H9 (cell line): ENCODE results near the gene TIGD6. TPM values are rescaled to one million over a fixed set of nuclear protein-coding genes. Genes with fewer than 3 reads are reported as not detected.
"Not testable (repeated sequence)": the region's sequence is repeated elsewhere in the genome, so short reads cannot be mapped to it uniquely, and the experiment has no call there.

ENCODE experiments used
- DNase-seq: peaks from one replicate; pipeline ENCODE4 v3.0.0-alpha.2; 2017
- H2AFZ ChIP-seq: one replicate; pipeline ENCODE4 v1.6.1; 2013; ENCODE audit warnings: mild to moderate bottlenecking, low read length, control low read depth, moderate library complexity
- H2AK5ac ChIP-seq: 2 replicates; pipeline ENCODE4 v1.6.1; 2013; ENCODE audit warnings: low read length, control low read depth, mixed read lengths; ENCODE audit not compliant: insufficient read length
- H2BK120ac ChIP-seq: one replicate; pipeline ENCODE4 v1.6.1; 2013; ENCODE audit warnings: low read depth, mild to moderate bottlenecking, low read length, control low read depth, inconsistent platforms; ENCODE audit not compliant: poor library complexity, severe bottlenecking
- H2BK12ac ChIP-seq: 2 replicates; pipeline ENCODE4 v1.6.1; 2013; ENCODE audit warnings: low read length, control low read depth, mixed read lengths, low read depth; ENCODE audit not compliant: insufficient read length
- H2BK15ac ChIP-seq: 2 replicates; pipeline ENCODE4 v1.6.1; 2013; ENCODE audit warnings: low read depth, low read length, control low read depth
- H2BK20ac ChIP-seq: one replicate; pipeline ENCODE4 v1.6.1; 2013; ENCODE audit warnings: low read depth, mild to moderate bottlenecking, low read length, control low read depth, inconsistent platforms; ENCODE audit not compliant: poor library complexity, severe bottlenecking
- H2BK5ac ChIP-seq: 2 replicates; pipeline ENCODE4 v1.6.1; 2013; ENCODE audit warnings: low read length, control low read depth, mixed read lengths; ENCODE audit not compliant: insufficient read length
- H3K14ac ChIP-seq: 2 replicates; pipeline ENCODE4 v1.6.1; 2013; ENCODE audit warnings: low read length, control low read depth; ENCODE audit not compliant: insufficient read depth
- H3K18ac ChIP-seq: 2 replicates; pipeline ENCODE4 v1.6.1; 2013; ENCODE audit warnings: low read depth, mild to moderate bottlenecking, mixed read lengths, low read length, control low read depth; ENCODE audit not compliant: insufficient read length
- H3K23ac ChIP-seq: 2 replicates; pipeline ENCODE4 v1.6.1; 2013; ENCODE audit warnings: low read length, control low read depth, mixed read lengths, low read depth; ENCODE audit not compliant: insufficient read length
- H3K23me2 ChIP-seq: 2 replicates; pipeline ENCODE4 v1.6.1; 2013; ENCODE audit warnings: low read depth, mild to moderate bottlenecking, mixed read lengths, low read length, control low read depth; ENCODE audit not compliant: insufficient read length, poor library complexity, severe bottlenecking
- H3K27ac ChIP-seq: 2 replicates; pipeline ENCODE4 v1.5.1; 2013; ENCODE audit warnings: low read length, control low read depth, mixed read lengths, low read depth; ENCODE audit not compliant: insufficient read length
- H3K27me3 ChIP-seq: 2 replicates; pipeline ENCODE4 v1.6.1; 2013; ENCODE audit warnings: low read length, control low read depth, inconsistent platforms; ENCODE audit not compliant: insufficient read depth
- H3K4ac ChIP-seq: 2 replicates; pipeline ENCODE4 v1.6.1; 2013; ENCODE audit warnings: low read depth, mild to moderate bottlenecking, control low read depth, inconsistent platforms, low read length, moderate library complexity
- H3K4me1 ChIP-seq: 2 replicates; pipeline ENCODE4 v1.6.1; 2013; ENCODE audit warnings: low read length, control low read depth, inconsistent platforms; ENCODE audit not compliant: insufficient read depth
- H3K4me2 ChIP-seq: 2 replicates; pipeline ENCODE4 v1.6.1; 2013; ENCODE audit warnings: low read length, control low read depth, mixed read lengths; ENCODE audit not compliant: insufficient read length, insufficient read depth
- H3K56ac ChIP-seq: 2 replicates; pipeline ENCODE4 v1.6.1; 2013; ENCODE audit warnings: low read depth, mild to moderate bottlenecking, mixed read lengths, low read length, control low read depth; ENCODE audit not compliant: insufficient read length
- H3K79me1 ChIP-seq: 2 replicates; pipeline ENCODE4 v1.6.1; 2013; ENCODE audit warnings: low read depth, mild to moderate bottlenecking, moderate library complexity, low read length, control low read depth, inconsistent platforms; ENCODE audit not compliant: insufficient read depth, poor library complexity, severe bottlenecking
- H3K79me2 ChIP-seq: 2 replicates; pipeline ENCODE4 v1.6.1; 2013; ENCODE audit warnings: low read length, control low read depth, inconsistent platforms; ENCODE audit not compliant: insufficient read depth
- H3K9ac ChIP-seq: 2 replicates; pipeline ENCODE4 v1.6.1; 2013; ENCODE audit warnings: low read length, control low read depth, mixed read lengths; ENCODE audit not compliant: insufficient read length; ENCODE audit errors: extremely low read depth
- H3K9me3 ChIP-seq: one replicate; pipeline ENCODE4 v1.6.1; 2013; ENCODE audit warnings: low read depth, low read length, inconsistent platforms; ENCODE audit not compliant: control insufficient read depth
- H3T11ph ChIP-seq: one replicate; pipeline ENCODE4 v1.6.1; 2013; ENCODE audit warnings: mild to moderate bottlenecking, low read length, control low read depth, inconsistent platforms
- H4K20me1 ChIP-seq: one replicate; pipeline ENCODE4 v1.6.1; 2013; ENCODE audit not compliant: control insufficient read depth, insufficient read length, insufficient read depth
- H4K5ac ChIP-seq: 2 replicates; pipeline ENCODE4 v1.6.1; 2013; ENCODE audit warnings: low read depth, mild to moderate bottlenecking, mixed read lengths, low read length, control low read depth; ENCODE audit not compliant: insufficient read length
- H4K8ac ChIP-seq: replicated peaks from 2 replicates; pipeline ENCODE4 v1.6.1; 2013; ENCODE audit warnings: low read length, control low read depth, mixed read lengths, low read depth; ENCODE audit not compliant: insufficient read length
- H4K91ac ChIP-seq: 2 replicates; pipeline ENCODE4 v1.6.1; 2013; ENCODE audit warnings: low read depth, mild to moderate bottlenecking, moderate library complexity, mixed read lengths, low read length, control low read depth; ENCODE audit not compliant: insufficient read length
- H3K27ac Mint-ChIP-seq, 3 experiments: 2 replicates in 2 of 3; 3 replicates in 1 of 3; pipeline ENCODE4 v1.8.0; 2020 to 2021; ENCODE audit warnings: mixed read lengths in 3 of 3, mild to moderate bottlenecking in 1 of 3, moderate library complexity in 1 of 3
- H3K27me3 Mint-ChIP-seq: 2 replicates; pipeline ENCODE4 v1.8.0; 2021; ENCODE audit warnings: low read depth, mild to moderate bottlenecking, moderate library complexity, mixed read lengths
- H3K36me3 Mint-ChIP-seq, 3 experiments: 2 replicates in 2 of 3; 3 replicates in 1 of 3; pipeline ENCODE4 v1.8.0; 2020 to 2021; ENCODE audit warnings: low read depth in 3 of 3, mixed read lengths in 3 of 3; ENCODE audit not compliant: insufficient read depth in 1 of 3
- H3K4me1 Mint-ChIP-seq, 2 experiments: 2 replicates each; pipeline ENCODE4 v1.8.0; 2020; ENCODE audit warnings: mixed read lengths in 2 of 2
- H3K4me3 Mint-ChIP-seq, 2 experiments: 2 replicates in 1 of 2; 3 replicates in 1 of 2; pipeline ENCODE4 v1.8.0; 2020 to 2021; ENCODE audit warnings: mild to moderate bottlenecking in 2 of 2, mixed read lengths in 2 of 2, moderate library complexity in 1 of 2
- H3K9me3 Mint-ChIP-seq, 2 experiments: 2 replicates in 1 of 2; 3 replicates in 1 of 2; pipeline ENCODE4 v1.8.0; 2020; ENCODE audit warnings: mild to moderate bottlenecking in 2 of 2, mixed read lengths in 2 of 2, moderate library complexity in 1 of 2
- WGBS: extraction: QIAGEN DNeasy Blood & Tissue Kit; methylation state at CpG from one replicate; pipeline ENCODE4 v1.1.7; 2013; ENCODE audit warnings: missing lambda C conversion rate, low lambda C conversion rate, mixed read lengths; ENCODE audit not compliant: insufficient read length; ENCODE audit errors: extremely low coverage; 5-methylcytosine and 5-hydroxymethylcytosine counted together
- total RNA-seq: library from RNA; stranded (reverse); gene quantifications from 2 replicates; pipeline ENCODE4 v1.2.1, GENCODE V29; 2021
- TF ChIP-seq, protein P1 (sequence below): fragments of 200-600 bp; sonication (generic); conservative IDR thresholded peaks from 3 replicates; pipeline ENCODE4 v1.8.0; 2021; ENCODE audit warnings: antibody characterized with exemption, mild to moderate bottlenecking

TIGD6 gene
- total RNA-seq, 1 experiment from 2014 or later: 1.8 TPM

DNA sequence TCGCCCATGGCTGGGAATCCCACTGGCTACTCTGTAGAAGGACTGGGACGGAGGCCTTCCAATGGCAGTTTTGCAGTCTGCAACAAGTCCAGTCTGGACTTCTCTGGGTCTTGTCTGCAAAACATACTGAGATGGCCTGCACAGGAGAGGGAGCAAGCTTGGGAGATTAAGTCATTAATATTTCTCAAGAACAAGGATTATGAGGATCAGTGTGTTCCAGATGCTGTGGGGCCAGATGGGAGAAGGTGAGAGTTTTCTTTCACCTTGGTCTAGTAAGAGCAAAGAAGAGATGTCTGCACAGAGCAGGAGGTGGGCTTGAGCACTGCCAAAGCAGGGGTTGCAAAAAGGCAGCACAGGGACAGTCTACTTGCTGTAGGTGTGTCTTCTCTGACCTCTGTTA lies 55.8 kb downstream of the TIGD6 start, which contains the start of gene PDE6A:
TSS of gene PDE6A (minus strand) at position 128 of the 400 bp plus-strand sequence. CDS start at position 8, 120 bp downstream.
- Histone ChIP-seq H3K4me2 (no peak within 1 kb of the TSS), H3K56ac (no peak within 1 kb of the TSS), H3K18ac (no peak within 1 kb of the TSS), H3K14ac (no peak within 1 kb of the TSS), H3K23ac (no peak within 1 kb of the TSS), H2AK5ac (no peak within 1 kb of the TSS), H3K4me1 (no peaks in the 10 kb centered on the region), H3K9ac (no peak within 1 kb of the TSS), H4K5ac (no peak within 1 kb of the TSS), H3K79me2 (no peaks in the 10 kb centered on the region), H3K9me3 (no peaks in the 10 kb centered on the region), H2BK20ac (no peak within 1 kb of the TSS), H3K27me3 (no peaks in the 10 kb centered on the region), H2BK5ac (no peak within 1 kb of the TSS), H4K20me1 (no peaks in the 10 kb centered on the region), H3K4ac (no peak within 1 kb of the TSS), H3K79me1 (no peaks in the 10 kb centered on the region), H3T11ph (no peak within 1 kb of the TSS), H3K23me2 (no peaks in the 10 kb centered on the region), H2BK120ac (no peak within 1 kb of the TSS), H2AFZ (no peak within 1 kb of the TSS), H4K8ac (no peak within 1 kb of the TSS), H2BK15ac (no peak within 1 kb of the TSS), H2BK12ac (no peak within 1 kb of the TSS), H4K91ac (no peak within 1 kb of the TSS), H3K27ac (no peak within 1 kb of the TSS)
- Mint-ChIP-seq H3K36me3 (no peaks in the 10 kb centered on the region), H3K27me3 (no peaks in the 10 kb centered on the region; the same call in 1 of the 2 replicates), H3K4me1 (peaks cover 8 to 11% of the 10 kb centered on the region in 2 experiments), H3K4me3 (no peak within 1 kb of the TSS), H3K27ac (no peak within 1 kb of the TSS), H3K9me3 (no peaks in the 10 kb centered on the region)
- whole genome bisulfite sequencing: no CpG with 5 or more reads among the region's 2 CpGs
- TF ChIP-seq, protein P1, sequence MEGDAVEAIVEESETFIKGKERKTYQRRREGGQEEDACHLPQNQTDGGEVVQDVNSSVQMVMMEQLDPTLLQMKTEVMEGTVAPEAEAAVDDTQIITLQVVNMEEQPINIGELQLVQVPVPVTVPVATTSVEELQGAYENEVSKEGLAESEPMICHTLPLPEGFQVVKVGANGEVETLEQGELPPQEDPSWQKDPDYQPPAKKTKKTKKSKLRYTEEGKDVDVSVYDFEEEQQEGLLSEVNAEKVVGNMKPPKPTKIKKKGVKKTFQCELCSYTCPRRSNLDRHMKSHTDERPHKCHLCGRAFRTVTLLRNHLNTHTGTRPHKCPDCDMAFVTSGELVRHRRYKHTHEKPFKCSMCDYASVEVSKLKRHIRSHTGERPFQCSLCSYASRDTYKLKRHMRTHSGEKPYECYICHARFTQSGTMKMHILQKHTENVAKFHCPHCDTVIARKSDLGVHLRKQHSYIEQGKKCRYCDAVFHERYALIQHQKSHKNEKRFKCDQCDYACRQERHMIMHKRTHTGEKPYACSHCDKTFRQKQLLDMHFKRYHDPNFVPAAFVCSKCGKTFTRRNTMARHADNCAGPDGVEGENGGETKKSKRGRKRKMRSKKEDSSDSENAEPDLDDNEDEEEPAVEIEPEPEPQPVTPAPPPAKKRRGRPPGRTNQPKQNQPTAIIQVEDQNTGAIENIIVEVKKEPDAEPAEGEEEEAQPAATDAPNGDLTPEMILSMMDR: no peak
- DNase-seq: no peak

DNA sequence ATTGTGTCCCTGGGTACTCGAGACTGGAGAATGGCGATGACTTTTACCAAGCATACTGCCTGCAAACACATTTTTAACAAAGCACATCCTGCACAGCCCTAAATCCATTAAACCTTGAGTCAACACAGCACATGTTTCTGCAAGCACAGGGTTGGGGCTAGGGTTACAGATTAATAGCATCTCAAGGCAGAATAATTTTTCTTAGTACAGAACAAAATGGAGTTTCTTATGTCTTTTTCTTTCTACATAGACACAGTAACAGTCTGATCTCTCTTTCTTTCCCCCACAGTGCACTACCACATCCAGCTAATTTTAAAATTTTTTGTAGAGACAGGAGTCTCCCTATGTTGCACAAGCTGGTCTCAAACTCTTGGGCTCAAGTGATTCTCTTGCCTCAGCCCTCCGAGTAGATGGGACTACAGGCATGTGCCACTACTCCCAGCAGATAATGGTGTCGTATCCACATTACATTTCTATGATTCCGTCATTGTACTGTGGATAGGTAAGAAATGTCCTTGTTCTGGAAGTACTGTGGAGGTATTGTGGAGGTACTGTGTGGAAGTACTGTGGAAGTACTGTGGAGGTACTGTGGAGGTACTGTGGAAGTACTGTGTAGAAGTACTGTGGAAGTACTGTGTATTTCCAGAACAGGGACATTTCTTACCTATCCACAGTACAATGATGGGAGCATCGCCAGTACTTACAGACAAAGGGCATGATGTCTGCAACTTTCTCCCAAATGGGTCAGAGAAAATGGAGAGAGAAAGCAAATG lies 57.1 kb downstream of the TIGD6 start:
- H3K23me2 ChIP-seq, H3K4me2 ChIP-seq, H3K56ac ChIP-seq, H3K23ac ChIP-seq, H3K27ac Mint-ChIP-seq, H3K27me3 Mint-ChIP-seq, H3K9me3 Mint-ChIP-seq, H4K91ac ChIP-seq, H3K9me3 ChIP-seq, H2BK120ac ChIP-seq, H2BK15ac ChIP-seq, H4K8ac ChIP-seq, H4K20me1 ChIP-seq, H2AFZ ChIP-seq, H3K27me3 ChIP-seq, H3K18ac ChIP-seq, H4K5ac ChIP-seq, H2BK12ac ChIP-seq, H3K9ac ChIP-seq, H3K27ac ChIP-seq, H3T11ph ChIP-seq, H3K14ac ChIP-seq, H3K36me3 Mint-ChIP-seq, DNase-seq, H3K79me1 ChIP-seq, H2AK5ac ChIP-seq, H2BK5ac ChIP-seq, H3K4me1 ChIP-seq, H3K4me3 Mint-ChIP-seq, H2BK20ac ChIP-seq, H3K4ac ChIP-seq, H3K79me2 ChIP-seq: not testable (repeated sequence)
- no CpG with 5 or more reads among the region's 6 CpGs for WGBS
- peaks cover 8 to 12% of the 10 kb centered on the region in 2 experiments for H3K4me1 Mint-ChIP-seq
